ENCODE results near the gene STAG3.
"Not testable (repeated sequence)": the region's sequence is repeated elsewhere in the genome, so short reads cannot be mapped to it uniquely, and the experiment has no call there.

Gene STAG3

GRCh38 chr7:100185726-100186125 lies 8.0 kb downstream of the STAG3 start:
- no peak for DNase-seq

GRCh38 chr7:100189061-100189460 lies 11.3 kb downstream of the STAG3 start:
- no peaks in the 10 kb centered on the region for H3K36me3 ChIP-seq (ENCODE audit: control insufficient read depth, insufficient read depth, low read length)
- H4K5ac ChIP-seq (ENCODE audit: low read length) = no peak overlapping the region
- H2AK5ac ChIP-seq (ENCODE audit: low read length) = no peak overlapping the region
- H3K23ac ChIP-seq (ENCODE audit: low read length) = no peak overlapping the region
- H3K18ac ChIP-seq (ENCODE audit: low read length) = no peak overlapping the region
- H2BK120ac ChIP-seq (ENCODE audit: low read depth, low read length) = no peak overlapping the region
- no peaks in the 10 kb centered on the region for H3K4me1 ChIP-seq (ENCODE audit: control insufficient read depth, low read depth, low read length)
- H2BK5ac ChIP-seq (ENCODE audit: low read length) = no peak overlapping the region
- H4K8ac ChIP-seq (ENCODE audit: low read depth, low read length) = no peak overlapping the region
- H3K4ac ChIP-seq (ENCODE audit: low read depth, low read length) = no peak overlapping the region
- no peak overlapping the region for H2BK15ac ChIP-seq (replicated peaks; ENCODE audit: low read depth)
- no peak overlapping the region for H3K27ac ChIP-seq (ENCODE audit: low read depth, low read length)
- WGBS (ENCODE audit: extremely low coverage, insufficient coverage, low lambda C conversion rate) = no CpG with 5 or more reads among the region's 3 CpGs
- no peaks in the 10 kb centered on the region for H3K79me2 ChIP-seq (ENCODE audit: control insufficient read depth, insufficient read depth, low read length)
- H3K56ac ChIP-seq (ENCODE audit: low read length) = no peak overlapping the region
- H3K27me3 ChIP-seq (ENCODE audit: insufficient read depth, low read length, poor library complexity) = no peaks in the 10 kb centered on the region
- H3K4me3 ChIP-seq (ENCODE audit: low read length) = no peak overlapping the region
- no peaks in the 10 kb centered on the region for H3K79me1 ChIP-seq (ENCODE audit: low read length)
- H3K9ac ChIP-seq (ENCODE audit: low read length) = no peak overlapping the region
- DNase-seq = no peak
- H3K4me2 ChIP-seq (ENCODE audit: low read length) = no peak overlapping the region

More at GRCh38 chr7:100185726-100186125, 8.0 kb downstream of the STAG3 start:
- Histone ChIP-seq H3K18ac (ENCODE audit: low read length) (no peak overlapping the region), H2BK5ac (ENCODE audit: low read length) (no peak overlapping the region), H3K4me2 (ENCODE audit: low read length) (no peak overlapping the region), H3K4me1 (ENCODE audit: control insufficient read depth, low read depth, low read length) (no peaks in the 10 kb centered on the region), H3K4me3 (ENCODE audit: low read length) (no peak overlapping the region), H2BK15ac (replicated peaks; ENCODE audit: low read depth) (no peak overlapping the region), H3K27me3 (ENCODE audit: insufficient read depth, low read length, poor library complexity) (no peaks in the 10 kb centered on the region), H4K8ac (ENCODE audit: low read depth, low read length) (no peak overlapping the region), H3K79me1 (ENCODE audit: low read length) (no peaks in the 10 kb centered on the region), H3K36me3 (ENCODE audit: control insufficient read depth, insufficient read depth, low read length) (no peaks in the 10 kb centered on the region), H3K23ac (ENCODE audit: low read length) (no peak overlapping the region), H2BK120ac (ENCODE audit: low read depth, low read length) (no peak overlapping the region), H3K79me2 (ENCODE audit: control insufficient read depth, insufficient read depth, low read length) (no peaks in the 10 kb centered on the region), H3K9ac (ENCODE audit: low read length) (no peak overlapping the region), H2AK5ac (ENCODE audit: low read length) (no peak overlapping the region), H3K56ac (ENCODE audit: low read length) (no peak overlapping the region), H3K4ac (ENCODE audit: low read depth, low read length) (no peak overlapping the region), H3K27ac (ENCODE audit: low read depth, low read length) (no peak overlapping the region), H4K5ac (ENCODE audit: low read length) (no peak overlapping the region)
- no CpG with 5 or more reads among the region's 2 CpGs for WGBS (ENCODE audit: extremely low coverage, insufficient coverage, low lambda C conversion rate)

- Histone ChIP-seq H3K27me3 (ENCODE audit: insufficient read depth, low read length, poor library complexity) (no peaks in the 10 kb centered on the region), H2BK15ac (replicated peaks; ENCODE audit: low read depth) (no peak overlapping the region), H3K4me2 (ENCODE audit: low read length) (no peak overlapping the region), H3K56ac (ENCODE audit: low read length) (no peak overlapping the region), H2AK5ac (ENCODE audit: low read length) (no peak overlapping the region), H3K36me3 (ENCODE audit: control insufficient read depth, insufficient read depth, low read length) (no peaks in the 10 kb centered on the region), H4K5ac (ENCODE audit: low read length) (no peak overlapping the region), H3K79me1 (ENCODE audit: low read length) (no peaks in the 10 kb centered on the region), H4K8ac (ENCODE audit: low read depth, low read length) (no peak overlapping the region), H2BK5ac (ENCODE audit: low read length) (no peak overlapping the region), H3K23ac (ENCODE audit: low read length) (no peak overlapping the region), H3K4me3 (ENCODE audit: low read length) (no peak overlapping the region), H3K4ac (ENCODE audit: low read depth, low read length) (no peak overlapping the region), H3K9ac (ENCODE audit: low read length) (no peak overlapping the region), H3K79me2 (ENCODE audit: control insufficient read depth, insufficient read depth, low read length) (no peaks in the 10 kb centered on the region), H3K27ac (ENCODE audit: low read depth, low read length) (no peak overlapping the region), H3K18ac (ENCODE audit: low read length) (no peak overlapping the region), H3K4me1 (ENCODE audit: control insufficient read depth, low read depth, low read length) (no peaks in the 10 kb centered on the region), H2BK120ac (ENCODE audit: low read depth, low read length) (no peak overlapping the region)
- peak; percentile 52 for DNase-seq
- WGBS (ENCODE audit: extremely low coverage, insufficient coverage, low lambda C conversion rate) = no CpG with 5 or more reads among the region's 4 CpGs
Observed at GRCh38 chr7:100190048-100190711, 12.5 kb downstream of the STAG3 start.

DNA sequence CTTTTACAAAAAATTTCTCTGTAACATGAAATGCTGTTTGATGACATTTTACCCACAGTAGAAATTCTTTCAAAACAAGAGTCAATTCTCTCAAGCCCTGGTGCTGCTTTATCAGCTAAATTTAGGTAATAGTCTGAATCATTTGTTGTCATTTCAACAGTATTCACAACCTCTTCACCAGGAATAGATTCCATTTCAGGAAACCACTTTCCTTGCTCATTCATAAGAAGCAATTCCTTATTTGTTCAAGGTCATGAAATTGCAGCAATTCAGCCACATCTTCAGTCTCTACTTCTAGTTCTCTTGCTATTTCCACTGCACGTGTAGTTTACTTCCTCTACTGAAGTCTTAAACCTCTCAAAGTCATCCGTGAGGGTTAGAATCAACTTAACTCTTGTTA lies 14.1 kb downstream of the STAG3 start:
- no peak overlapping the region for H3K27ac ChIP-seq (ENCODE audit: low read depth, low read length)
- no peaks in the 10 kb centered on the region for H3K79me1 ChIP-seq (ENCODE audit: low read length)
- H3K36me3 ChIP-seq (ENCODE audit: control insufficient read depth, insufficient read depth, low read length) = no peaks in the 10 kb centered on the region
- no peaks in the 10 kb centered on the region for H3K27me3 ChIP-seq (ENCODE audit: insufficient read depth, low read length, poor library complexity)
- H3K18ac ChIP-seq (ENCODE audit: low read length) = no peak overlapping the region
- H3K4me1 ChIP-seq (ENCODE audit: control insufficient read depth, low read depth, low read length) = no peaks in the 10 kb centered on the region
- no CpG with 5 or more reads among the region's 2 CpGs for WGBS (ENCODE audit: extremely low coverage, insufficient coverage, low lambda C conversion rate)
- H3K56ac ChIP-seq (ENCODE audit: low read length) = no peak overlapping the region
- no peak overlapping the region for H2BK5ac ChIP-seq (ENCODE audit: low read length)
- no peak overlapping the region for H3K23ac ChIP-seq (ENCODE audit: low read length)
- H2AK5ac ChIP-seq (ENCODE audit: low read length) = no peak overlapping the region
- H3K4me2 ChIP-seq (ENCODE audit: low read length) = no peak overlapping the region
- no peak overlapping the region for H3K4me3 ChIP-seq (ENCODE audit: low read length)
- no peak for DNase-seq
- no peak overlapping the region for H2BK15ac ChIP-seq (replicated peaks; ENCODE audit: low read depth)
- H3K4ac ChIP-seq (ENCODE audit: low read depth, low read length) = no peak overlapping the region
- H3K9ac ChIP-seq (ENCODE audit: low read length) = no peak overlapping the region
- H3K79me2 ChIP-seq (ENCODE audit: control insufficient read depth, insufficient read depth, low read length) = no peaks in the 10 kb centered on the region
- H4K5ac ChIP-seq (ENCODE audit: low read length) = no peak overlapping the region
- H2BK120ac ChIP-seq (ENCODE audit: low read depth, low read length) = no peak overlapping the region
- H4K8ac ChIP-seq (ENCODE audit: low read depth, low read length) = no peak overlapping the region

GRCh38 chr7:100192281-100192862 lies 14.7 kb downstream of the STAG3 start:
- not testable (repeated sequence) for H2BK120ac ChIP-seq (ENCODE audit: low read depth, low read length); H2AK5ac ChIP-seq (ENCODE audit: low read length); H3K4ac ChIP-seq (ENCODE audit: low read depth, low read length); H3K4me2 ChIP-seq (ENCODE audit: low read length); H2BK5ac ChIP-seq (ENCODE audit: low read length); H3K79me1 ChIP-seq (ENCODE audit: low read length); H3K9ac ChIP-seq (ENCODE audit: low read length); H3K4me1 ChIP-seq (ENCODE audit: control insufficient read depth, low read depth, low read length); H3K36me3 ChIP-seq (ENCODE audit: control insufficient read depth, insufficient read depth, low read length); H4K8ac ChIP-seq (ENCODE audit: low read depth, low read length); H4K5ac ChIP-seq (ENCODE audit: low read length); H3K4me3 ChIP-seq (ENCODE audit: low read length); H3K27ac ChIP-seq (ENCODE audit: low read depth, low read length); DNase-seq; H3K18ac ChIP-seq (ENCODE audit: low read length); H3K79me2 ChIP-seq (ENCODE audit: control insufficient read depth, insufficient read depth, low read length); H3K56ac ChIP-seq (ENCODE audit: low read length); H2BK15ac ChIP-seq (replicated peaks; ENCODE audit: low read depth); H3K27me3 ChIP-seq (ENCODE audit: insufficient read depth, low read length, poor library complexity); H3K23ac ChIP-seq (ENCODE audit: low read length)
- WGBS (ENCODE audit: extremely low coverage, insufficient coverage, low lambda C conversion rate) = no CpG with 5 or more reads among the region's 6 CpGs

GRCh38 chr7:100192969-100193368 lies 15.3 kb downstream of the STAG3 start:
- H2BK120ac ChIP-seq (ENCODE audit: low read depth, low read length) = no peak overlapping the region
- H2BK5ac ChIP-seq (ENCODE audit: low read length) = no peak overlapping the region
- no peak overlapping the region for H3K18ac ChIP-seq (ENCODE audit: low read length)
- no peak overlapping the region for H3K4me3 ChIP-seq (ENCODE audit: low read length)
- H3K4ac ChIP-seq (ENCODE audit: low read depth, low read length) = no peak overlapping the region
- no peak overlapping the region for H3K27ac ChIP-seq (ENCODE audit: low read depth, low read length)
- no peak overlapping the region for H3K4me2 ChIP-seq (ENCODE audit: low read length)
- H3K23ac ChIP-seq (ENCODE audit: low read length) = no peak overlapping the region
- no peak overlapping the region for H2BK15ac ChIP-seq (replicated peaks; ENCODE audit: low read depth)
- no peak overlapping the region for H3K56ac ChIP-seq (ENCODE audit: low read length)
- H3K36me3 ChIP-seq (ENCODE audit: control insufficient read depth, insufficient read depth, low read length) = no peaks in the 10 kb centered on the region
- H4K5ac ChIP-seq (ENCODE audit: low read length) = no peak overlapping the region
- no peak overlapping the region for H4K8ac ChIP-seq (ENCODE audit: low read depth, low read length)
- H3K27me3 ChIP-seq (ENCODE audit: insufficient read depth, low read length, poor library complexity) = no peaks in the 10 kb centered on the region
- H3K9ac ChIP-seq (ENCODE audit: low read length) = no peak overlapping the region
- WGBS (ENCODE audit: extremely low coverage, insufficient coverage, low lambda C conversion rate) = no CpG with 5 or more reads among the region's 3 CpGs
- H3K79me1 ChIP-seq (ENCODE audit: low read length) = no peaks in the 10 kb centered on the region
- no peak overlapping the region for H2AK5ac ChIP-seq (ENCODE audit: low read length)
- no peak for DNase-seq
- no peaks in the 10 kb centered on the region for H3K4me1 ChIP-seq (ENCODE audit: control insufficient read depth, low read depth, low read length)
- H3K79me2 ChIP-seq (ENCODE audit: control insufficient read depth, insufficient read depth, low read length) = no peaks in the 10 kb centered on the region

Measured in mesendoderm (in vitro differentiated cells).